ENCODE measurements around the gene C1RL.

Gene C1RL

DNA sequence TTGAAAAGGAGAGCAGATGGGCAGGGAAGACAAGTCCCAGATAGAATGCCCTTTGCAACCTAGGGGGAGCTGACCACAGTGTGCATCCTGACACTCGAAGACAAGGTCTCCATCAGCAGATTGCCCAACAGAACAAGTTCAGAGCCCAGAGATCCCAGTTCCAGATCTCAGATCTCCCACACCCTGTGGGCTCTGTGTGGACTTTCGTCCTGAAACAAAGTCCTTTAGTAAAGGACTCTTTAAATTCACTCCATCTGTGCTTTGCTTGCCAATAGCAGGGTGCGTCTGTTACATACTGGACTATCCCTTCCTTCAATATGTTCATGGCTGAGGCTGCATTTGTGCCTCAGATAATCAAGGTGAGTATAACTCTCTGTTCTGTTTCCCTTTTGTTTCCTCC, 8.7 kb upstream of the C1RL start:
- Histone ChIP-seq H3K9me3 (ENCODE audit: severe bottlenecking) (no peaks in the 10 kb centered on the region), H3K4me3 (ENCODE audit: low read depth, low read length) (no peak overlapping the region), H3K36me3 (no peaks in the 10 kb centered on the region), H3K27ac (no peak overlapping the region), H3K27me3 (ENCODE audit: insufficient read depth, low read depth, severe bottlenecking) (no peaks in the 10 kb centered on the region)
- no peak for TF ChIP-seq CTCF (IDR thresholded peaks at IDR 0.05; ENCODE audit: low read depth, low read length)
- no peak for DNase-seq

GRCh38 chr12:7116916-7117315, 7.9 kb upstream of the C1RL start:
- Histone ChIP-seq H3K27ac (no peak overlapping the region), H3K4me3 (ENCODE audit: low read depth, low read length) (no peak overlapping the region), H3K36me3 (no peaks in the 10 kb centered on the region), H3K27me3 (ENCODE audit: insufficient read depth, low read depth, severe bottlenecking) (no peaks in the 10 kb centered on the region), H3K9me3 (ENCODE audit: severe bottlenecking) (no peaks in the 10 kb centered on the region)
- DNase-seq: no peak
- no peak for TF ChIP-seq CTCF (IDR thresholded peaks at IDR 0.05; ENCODE audit: low read depth, low read length)

DNA sequence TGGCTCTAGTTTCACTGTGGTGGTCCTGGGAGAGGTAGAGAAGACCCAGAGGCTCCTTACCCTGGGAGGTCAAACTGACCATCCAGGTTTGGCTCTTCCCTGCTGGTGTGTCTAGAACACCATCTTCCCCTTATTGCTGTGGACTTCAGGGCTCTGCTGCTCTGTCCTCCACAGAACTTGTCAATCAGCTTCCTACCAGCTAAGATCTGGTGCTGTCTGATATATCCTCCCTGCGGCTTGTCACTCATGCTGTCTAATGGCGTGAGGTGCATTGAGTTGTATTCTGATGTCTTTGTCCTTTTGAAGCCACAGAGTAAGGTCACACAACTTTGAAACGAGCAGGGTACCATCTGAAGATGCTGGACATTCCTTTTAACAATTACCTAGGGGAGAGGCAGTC, 7.2 kb upstream of the C1RL start:
- TF ChIP-seq CTCF (IDR thresholded peaks at IDR 0.05; ENCODE audit: low read depth, low read length): no peak
- Histone ChIP-seq H3K4me3 (ENCODE audit: low read depth, low read length) (no peak overlapping the region), H3K27me3 (ENCODE audit: insufficient read depth, low read depth, severe bottlenecking) (no peaks in the 10 kb centered on the region), H3K36me3 (no peaks in the 10 kb centered on the region), H3K9me3 (ENCODE audit: severe bottlenecking) (no peaks in the 10 kb centered on the region), H3K27ac (no peak overlapping the region)
- no peak for DNase-seq

DNA sequence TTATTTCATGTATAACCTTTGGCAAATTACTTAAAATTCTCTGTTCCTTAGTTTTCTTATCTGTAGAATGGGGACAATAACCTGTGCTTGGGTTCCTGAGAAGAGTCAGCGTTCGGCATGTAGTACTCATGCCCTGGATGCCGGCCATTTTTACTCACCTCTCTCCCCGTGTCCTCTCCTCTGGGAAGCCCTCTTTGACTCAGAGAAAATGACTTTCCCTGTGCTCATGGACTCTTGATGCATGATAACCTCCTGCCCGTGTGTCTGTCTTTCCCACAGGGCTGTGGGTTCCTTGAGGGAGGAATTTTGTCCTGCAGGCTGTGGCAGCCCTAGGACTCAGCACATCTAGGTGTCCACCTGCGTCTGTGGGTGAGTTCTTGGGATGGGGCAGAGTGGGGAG, 5.8 kb upstream of the C1RL start:
- no peak for TF ChIP-seq CTCF (IDR thresholded peaks at IDR 0.05; ENCODE audit: low read depth, low read length)

GRCh38 chr12:7114008-7114407, 5.0 kb upstream of the C1RL start:
- no peak for TF ChIP-seq CTCF (IDR thresholded peaks at IDR 0.05; ENCODE audit: low read depth, low read length)

More for the DNA sequence above, 5.8 kb upstream of the C1RL start:
- DNase-seq: no peak
- Histone ChIP-seq H3K36me3 (no peaks in the 10 kb centered on the region), H3K4me3 (ENCODE audit: low read depth, low read length) (no peak overlapping the region), H3K27me3 (ENCODE audit: insufficient read depth, low read depth, severe bottlenecking) (no peaks in the 10 kb centered on the region), H3K27ac (no peak overlapping the region), H3K9me3 (ENCODE audit: severe bottlenecking) (no peaks in the 10 kb centered on the region)

GRCh38 chr12:7113389-7113871, 4.4 kb upstream of the C1RL start:
- H3K27ac ChIP-seq: peak overlapping the region; percentile 82
- DNase-seq: peak; percentile 39
- TF ChIP-seq CTCF (IDR thresholded peaks at IDR 0.05; ENCODE audit: low read depth, low read length): peak; percentile 54

More at GRCh38 chr12:7114008-7114407, 5.0 kb upstream of the C1RL start:
- no peak for DNase-seq
- H3K4me3 ChIP-seq (ENCODE audit: low read depth, low read length): no peak overlapping the region
- no peaks in the 10 kb centered on the region for H3K27me3 ChIP-seq (ENCODE audit: insufficient read depth, low read depth, severe bottlenecking)
- no peaks in the 10 kb centered on the region for H3K36me3 ChIP-seq
- peak overlapping the region; percentile 82 for H3K27ac ChIP-seq
- H3K9me3 ChIP-seq (ENCODE audit: severe bottlenecking): no peaks in the 10 kb centered on the region

More at GRCh38 chr12:7113389-7113871, 4.4 kb upstream of the C1RL start:
- H3K9me3 ChIP-seq (ENCODE audit: severe bottlenecking): no peaks in the 10 kb centered on the region
- H3K27me3 ChIP-seq (ENCODE audit: insufficient read depth, low read depth, severe bottlenecking): no peaks in the 10 kb centered on the region
- no peaks in the 10 kb centered on the region for H3K36me3 ChIP-seq
- H3K4me3 ChIP-seq (ENCODE audit: low read depth, low read length): peak overlapping the region; percentile 5; the same call in 1 of the 2 replicates
